Measurements from ENCODE around the gene OR2AG2. TPM values are rescaled to one million over a fixed set of nuclear protein-coding genes. Genes with fewer than 3 reads are reported as not detected.

OR2AG2 gene
- total RNA-seq, 1 experiment from 2014 or later = not detected

DNA sequence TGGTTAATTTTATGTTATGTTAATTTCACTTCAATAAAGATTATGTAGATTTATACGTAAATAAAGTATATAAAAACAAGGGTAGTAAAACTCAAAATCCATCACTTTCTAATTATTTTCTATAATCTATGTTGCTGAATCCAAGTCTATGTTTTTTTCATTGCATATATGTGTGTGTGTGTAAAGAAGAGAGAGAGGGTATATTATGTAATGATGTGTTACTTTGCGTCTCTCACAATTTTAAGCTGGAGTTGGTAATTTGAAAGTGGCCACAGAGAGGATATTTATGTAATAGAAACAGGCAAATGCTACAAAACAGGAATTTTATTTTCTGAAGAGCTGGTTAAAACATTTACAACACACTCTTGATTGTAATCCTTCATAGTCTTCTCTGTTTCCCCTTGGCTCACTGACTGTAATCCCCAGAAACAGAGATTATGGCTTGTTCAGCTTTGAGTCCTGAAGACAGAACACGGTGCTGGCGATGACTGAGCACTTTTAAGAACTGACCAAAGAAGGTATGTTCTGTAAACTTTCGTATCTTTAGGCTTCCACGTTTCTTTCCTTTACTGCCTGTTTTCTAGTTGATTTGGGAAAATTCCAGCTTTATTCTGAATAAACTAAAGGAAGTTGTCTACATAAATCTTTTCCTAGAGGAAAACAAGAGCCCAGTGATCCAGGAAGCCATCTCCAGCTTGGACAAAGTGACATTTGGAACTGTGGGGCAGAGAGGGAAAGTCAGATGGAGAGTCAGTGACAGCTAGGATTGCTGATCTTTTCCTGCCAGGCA is 43.6 kb downstream of the OR2AG2 start:
- H3K27ac ChIP-seq = no peak overlapping the region
- no peaks in the 10 kb centered on the region for H3K27me3 ChIP-seq
- no peak for DNase-seq
- H3K4me1 ChIP-seq = no peaks in the 10 kb centered on the region
- H3K4me3 ChIP-seq = no peak overlapping the region
- no peaks in the 10 kb centered on the region for H3K9me3 ChIP-seq (replicated peaks)
- H3K36me3 ChIP-seq = no peaks in the 10 kb centered on the region

DNA sequence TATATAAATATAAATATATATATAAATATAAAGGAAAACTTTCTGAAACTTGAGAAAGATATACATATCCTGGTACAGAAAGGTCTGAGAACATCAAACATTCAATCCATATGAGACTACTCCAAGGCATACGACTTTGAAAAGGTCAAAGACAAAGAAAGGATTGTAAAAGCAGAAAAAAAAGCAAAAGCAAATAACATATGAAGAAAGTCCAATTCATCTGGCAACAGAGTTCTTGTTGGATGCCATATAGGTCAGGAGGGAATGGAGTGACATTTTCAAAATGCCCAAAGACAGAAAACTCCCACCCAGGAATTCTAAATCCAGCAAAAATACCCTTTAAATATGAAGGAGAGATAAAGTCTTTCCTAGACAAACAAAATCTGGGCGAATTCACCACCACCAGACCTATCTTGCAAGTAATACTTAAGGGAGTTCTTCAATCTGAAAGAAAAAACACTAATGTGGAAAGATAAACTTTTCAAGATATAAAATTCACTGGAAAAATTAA is 46.3 kb downstream of the OR2AG2 start:
- Histone ChIP-seq H3K27me3 (no peaks in the 10 kb centered on the region), H3K27ac (no peak overlapping the region), H3K9me3 (replicated peaks) (no peaks in the 10 kb centered on the region), H3K4me1 (no peaks in the 10 kb centered on the region), H3K4me3 (no peak overlapping the region), H3K36me3 (no peaks in the 10 kb centered on the region)
- DNase-seq = no peak

DNA sequence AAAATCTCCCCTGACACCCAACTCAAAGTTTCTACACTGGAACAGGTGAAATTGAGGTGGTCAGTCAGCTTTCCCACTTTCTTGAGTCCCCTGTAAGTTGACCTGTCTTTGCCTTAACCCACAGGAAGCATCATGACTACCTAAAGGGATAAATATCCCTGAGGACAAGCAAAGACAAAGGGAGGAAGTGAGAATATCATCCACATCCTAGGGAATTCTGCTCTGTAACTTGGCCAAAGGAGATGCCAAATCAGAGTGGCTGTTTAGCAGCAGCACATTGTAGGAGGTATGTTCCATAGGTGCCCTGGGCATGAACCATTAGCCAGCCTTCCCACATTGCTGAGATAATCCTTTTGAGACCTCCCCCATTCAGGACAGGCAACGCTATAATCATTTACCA is 47.8 kb downstream of the OR2AG2 start:
- DNase-seq = no peak
- H3K4me3 ChIP-seq = no peak overlapping the region
- H3K27me3 ChIP-seq = no peaks in the 10 kb centered on the region
- peaks cover 9% of the 10 kb centered on the region for H3K4me1 ChIP-seq
- H3K9me3 ChIP-seq (replicated peaks) = no peaks in the 10 kb centered on the region
- no peak overlapping the region for H3K27ac ChIP-seq
- H3K36me3 ChIP-seq = no peaks in the 10 kb centered on the region

DNA sequence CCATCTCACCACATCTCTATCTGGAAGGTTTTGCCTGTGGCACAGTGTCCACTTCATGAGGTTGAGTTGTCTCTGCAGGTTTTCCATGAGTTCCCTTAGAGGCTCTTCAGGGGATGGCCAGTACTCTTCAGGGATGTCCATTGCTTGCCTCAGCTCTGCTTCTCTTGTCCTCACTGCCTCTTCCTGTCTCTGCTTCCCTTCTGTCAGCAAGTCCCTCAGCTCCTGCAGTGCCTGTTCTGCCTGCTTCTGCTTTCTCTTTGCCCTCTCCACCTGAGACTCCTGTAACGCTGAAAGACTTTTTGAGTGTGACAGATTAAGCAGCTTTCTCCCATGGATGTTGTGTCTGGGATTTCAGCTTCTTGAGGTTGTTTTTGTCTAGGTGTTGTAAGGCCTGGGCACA is 50.4 kb downstream of the OR2AG2 start:
- Histone ChIP-seq H3K4me3 (no peak overlapping the region), H3K27ac (no peak overlapping the region), H3K27me3 (no peaks in the 10 kb centered on the region), H3K9me3 (replicated peaks) (no peaks in the 10 kb centered on the region), H3K36me3 (no peaks in the 10 kb centered on the region), H3K4me1 (peaks cover 11% of the 10 kb centered on the region)
- no peak for DNase-seq

DNA sequence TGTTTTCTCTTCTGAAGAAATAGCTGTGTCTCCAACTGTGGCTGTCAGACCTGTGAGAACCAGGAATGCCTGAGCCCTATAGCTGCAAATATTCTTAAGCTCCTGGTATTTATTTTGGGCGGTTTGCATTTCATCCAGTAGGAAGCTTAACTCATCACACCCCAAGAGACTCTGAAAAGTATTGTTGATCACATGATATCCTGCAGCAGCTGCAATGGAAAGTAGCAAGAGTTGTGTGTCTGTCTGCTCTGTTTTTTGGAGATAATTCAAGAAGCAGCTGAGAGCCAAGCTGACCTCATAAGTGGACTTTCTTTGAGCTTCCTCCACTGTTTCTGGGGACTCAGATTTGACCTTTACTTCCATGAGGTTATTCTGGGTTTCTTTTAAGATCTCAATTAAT is 52.2 kb downstream of the OR2AG2 start:
- no peaks in the 10 kb centered on the region; the same call in 1 of the 2 replicates for H3K9me3 ChIP-seq (replicated peaks)

DNA sequence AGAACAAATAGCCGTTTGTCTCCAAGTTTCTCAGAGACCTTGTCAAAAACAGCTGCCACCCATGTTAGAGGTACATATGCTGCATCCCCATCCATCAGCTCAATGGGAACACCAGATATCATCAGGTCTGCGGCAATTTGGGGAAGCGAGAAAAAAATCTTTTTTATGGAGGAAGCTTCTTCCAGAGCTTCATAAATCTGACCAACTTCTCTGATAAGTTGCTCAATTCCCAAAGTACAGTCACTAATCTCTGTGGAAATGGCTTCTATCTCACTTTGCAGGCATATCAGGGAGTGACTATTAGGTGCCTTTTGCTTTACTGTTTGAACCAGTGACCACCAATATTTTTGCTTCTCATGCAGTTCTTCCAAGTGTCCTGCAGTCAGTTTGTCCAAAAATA is 54.4 kb downstream of the OR2AG2 start:
- Histone ChIP-seq H3K4me3 (no peak overlapping the region), H3K4me1 (peaks cover 11% of the 10 kb centered on the region), H3K27me3 (no peaks in the 10 kb centered on the region), H3K9me3 (replicated peaks) (no peaks in the 10 kb centered on the region; the same call in 1 of the 2 replicates), H3K36me3 (no peaks in the 10 kb centered on the region), H3K27ac (no peak overlapping the region)
- DNase-seq = no peak

More for the DNA sequence above, 52.2 kb downstream of the OR2AG2 start:
- H3K4me3 ChIP-seq = no peak overlapping the region
- H3K4me1 ChIP-seq = peaks cover 11% of the 10 kb centered on the region
- peak; percentile 32 to 68 for DNase-seq
- H3K27me3 ChIP-seq = no peaks in the 10 kb centered on the region
- H3K36me3 ChIP-seq = no peaks in the 10 kb centered on the region
- H3K27ac ChIP-seq = no peak overlapping the region

Other genes with a start within 250 kb of the OR2AG2 start
- 15.8 and 15.9 TPM in 2 replicates for gene RRP8, start 168.4 kb downstream of the OR2AG2 start, total RNA-seq (2014; rRNA removed; shearing (Covaris generic))
- 73.7 and 81.4 TPM in 2 replicates for gene ILK, start 168.2 kb downstream of the OR2AG2 start, total RNA-seq (2014; rRNA removed; shearing (Covaris generic))
- 68.1 and 82.0 TPM in 2 replicates for gene TAF10, start 159.8 kb downstream of the OR2AG2 start, total RNA-seq (2014; rRNA removed; shearing (Covaris generic))
- gene TPP1, start 152.6 kb downstream of the OR2AG2 start, total RNA-seq (2014; rRNA removed; shearing (Covaris generic)) = 8.1 and 8.7 TPM in 2 replicates
- gene DCHS1, start 116.2 kb downstream of the OR2AG2 start, total RNA-seq (2014; rRNA removed; shearing (Covaris generic)) = 9.5 and 9.6 TPM in 2 replicates
- gene MRPL17, start 88.6 kb downstream of the OR2AG2 start, total RNA-seq (2014; rRNA removed; shearing (Covaris generic)) = 44.2 and 45.5 TPM in 2 replicates
- not detected in 2 replicates for gene OR2AG1, start 11.0 kb upstream of the OR2AG2 start, total RNA-seq (2014; rRNA removed; shearing (Covaris generic))
- gene OR6A2, start 27.7 kb upstream of the OR2AG2 start, total RNA-seq (2014; rRNA removed; shearing (Covaris generic)) = not detected in 2 replicates
- gene OR10A5, start 73.7 kb upstream of the OR2AG2 start, total RNA-seq (2014; rRNA removed; shearing (Covaris generic)) = not detected in 2 replicates
- gene OR10A2, start 91.1 kb upstream of the OR2AG2 start, total RNA-seq (2014; rRNA removed; shearing (Covaris generic)) = not detected in 2 replicates
- not detected in 2 replicates for gene OR10A4, start 104.6 kb upstream of the OR2AG2 start, total RNA-seq (2014; rRNA removed; shearing (Covaris generic))
- gene OR2D2, start 120.5 kb upstream of the OR2AG2 start, total RNA-seq (2014; rRNA removed; shearing (Covaris generic)) = not detected in 2 replicates
- gene OR2D3, start 149.0 kb upstream of the OR2AG2 start, total RNA-seq (2014; rRNA removed; shearing (Covaris generic)) = not detected in 2 replicates
- gene ZNF215, start 154.4 kb upstream of the OR2AG2 start, total RNA-seq (2014; rRNA removed; shearing (Covaris generic)) = not detected in 2 replicates
- gene ZNF214, start 248.4 kb upstream of the OR2AG2 start, total RNA-seq (2014; rRNA removed; shearing (Covaris generic)) = 0.20 and 0.61 TPM in 2 replicates
- gene NLRP14, start 248.5 kb upstream of the OR2AG2 start, total RNA-seq (2014; rRNA removed; shearing (Covaris generic)) = not detected in 2 replicates

Data from SJCRH30 (cell line).